ENCODE measurements around the gene ASB4.
"Not testable (repeated sequence)": the region's sequence is repeated elsewhere in the genome, so short reads cannot be mapped to it uniquely, and the experiment has no call there.

The ASB4 gene

DNA sequence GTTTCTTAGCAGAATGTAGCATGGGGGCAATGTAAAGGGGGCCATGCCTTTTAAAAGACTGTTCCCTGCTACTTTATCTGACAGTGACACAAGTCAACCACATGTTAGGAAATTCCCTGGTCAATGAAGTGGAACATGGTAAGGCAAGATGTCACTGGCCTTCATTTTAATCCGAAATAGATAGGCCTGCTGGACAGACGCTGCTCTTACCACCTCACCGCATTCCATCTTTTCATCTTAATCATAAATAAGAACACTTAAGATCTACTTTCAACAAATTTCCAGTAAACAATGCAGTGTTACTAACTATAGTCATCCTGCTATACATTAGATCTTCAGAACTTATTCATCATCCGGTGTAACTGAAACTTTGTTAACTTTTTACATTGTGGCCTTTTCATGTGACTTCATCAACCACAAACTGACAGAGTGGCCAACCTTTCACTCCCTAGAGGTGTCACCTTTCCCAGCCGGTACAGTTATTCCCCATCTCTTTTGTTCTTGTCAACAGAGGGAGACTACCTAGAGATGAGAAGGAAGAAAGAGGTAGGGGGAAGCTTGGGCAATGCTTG, 15.6 kb downstream of the ASB4 start:
- H3K4me1 ChIP-seq (ENCODE audit: control insufficient read depth, insufficient read depth, low read length, poor library complexity, severe bottlenecking), result no peaks in the 10 kb centered on the region
- no peak overlapping the region for H3K27ac ChIP-seq (ENCODE audit: insufficient read depth, low read length, poor library complexity, severe bottlenecking)
- no peaks in the 10 kb centered on the region for H3K27me3 ChIP-seq (replicated peaks; ENCODE audit: control insufficient read depth, insufficient read depth, low read length, poor library complexity, severe bottlenecking)
- H3K4me3 ChIP-seq (ENCODE audit: insufficient read depth, low read depth, low read length, poor library complexity, severe bottlenecking), result no peak overlapping the region
- H3K9me3 ChIP-seq (ENCODE audit: control insufficient read depth, low read length), result no peaks in the 10 kb centered on the region
- no peaks in the 10 kb centered on the region for H3K36me3 ChIP-seq (ENCODE audit: control insufficient read depth, insufficient read depth, low read length)
- DNase-seq, result no peak

DNA sequence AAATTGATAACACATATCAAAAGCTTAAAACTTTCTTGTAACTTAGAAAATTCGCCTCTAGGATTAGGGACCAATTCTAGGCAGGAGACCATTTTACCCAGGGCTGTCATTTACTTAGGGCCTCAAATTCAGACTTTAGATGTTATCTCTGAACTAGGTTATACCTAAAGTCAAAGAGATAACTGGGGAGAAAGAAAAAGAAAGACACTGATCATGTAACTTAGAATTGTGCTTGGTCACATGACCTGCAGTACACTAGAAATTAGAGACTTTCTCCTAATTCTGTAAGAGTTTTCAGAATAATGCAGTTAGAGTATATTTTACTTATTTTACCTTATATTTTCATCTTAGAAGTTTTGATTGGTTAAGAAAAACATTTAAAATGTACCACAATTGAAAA, 16.7 kb downstream of the ASB4 start:
- no peak for DNase-seq
- no peaks in the 10 kb centered on the region for H3K9me3 ChIP-seq (ENCODE audit: control insufficient read depth, low read length)
- no peaks in the 10 kb centered on the region for H3K4me1 ChIP-seq (ENCODE audit: control insufficient read depth, insufficient read depth, low read length, poor library complexity, severe bottlenecking)
- H3K4me3 ChIP-seq (ENCODE audit: insufficient read depth, low read depth, low read length, poor library complexity, severe bottlenecking), result no peak overlapping the region
- no peaks in the 10 kb centered on the region for H3K27me3 ChIP-seq (replicated peaks; ENCODE audit: control insufficient read depth, insufficient read depth, low read length, poor library complexity, severe bottlenecking)
- no peak overlapping the region for H3K27ac ChIP-seq (ENCODE audit: insufficient read depth, low read length, poor library complexity, severe bottlenecking)
- no peaks in the 10 kb centered on the region for H3K36me3 ChIP-seq (ENCODE audit: control insufficient read depth, insufficient read depth, low read length)

GRCh38 chr7:95503271-95504131, 17.8 kb downstream of the ASB4 start:
- H3K4me1 ChIP-seq (ENCODE audit: control insufficient read depth, insufficient read depth, low read length, poor library complexity, severe bottlenecking), result no peaks in the 10 kb centered on the region
- H3K9me3 ChIP-seq (ENCODE audit: control insufficient read depth, low read length), result no peaks in the 10 kb centered on the region
- no peaks in the 10 kb centered on the region for H3K27me3 ChIP-seq (replicated peaks; ENCODE audit: control insufficient read depth, insufficient read depth, low read length, poor library complexity, severe bottlenecking)
- no peaks in the 10 kb centered on the region for H3K36me3 ChIP-seq (ENCODE audit: control insufficient read depth, insufficient read depth, low read length)
- H3K27ac ChIP-seq (ENCODE audit: insufficient read depth, low read length, poor library complexity, severe bottlenecking), result no peak overlapping the region
- H3K4me3 ChIP-seq (ENCODE audit: insufficient read depth, low read depth, low read length, poor library complexity, severe bottlenecking), result no peak overlapping the region
- DNase-seq, result no peak

- H3K27me3 ChIP-seq (replicated peaks; ENCODE audit: control insufficient read depth, insufficient read depth, low read length, poor library complexity, severe bottlenecking); H3K27ac ChIP-seq (ENCODE audit: insufficient read depth, low read length, poor library complexity, severe bottlenecking): not testable (repeated sequence)
These were observed 18.4 kb downstream of the ASB4 start for GRCh38 chr7:95504132-95504588.

GRCh38 chr7:95508780-95509179, 23.0 kb downstream of the ASB4 start:
- H3K27ac ChIP-seq (ENCODE audit: insufficient read depth, low read length, poor library complexity, severe bottlenecking), result no peak overlapping the region
- H3K27me3 ChIP-seq (replicated peaks; ENCODE audit: control insufficient read depth, insufficient read depth, low read length, poor library complexity, severe bottlenecking), result no peaks in the 10 kb centered on the region
- H3K36me3 ChIP-seq (ENCODE audit: control insufficient read depth, insufficient read depth, low read length), result no peaks in the 10 kb centered on the region
- no peak overlapping the region for H3K4me3 ChIP-seq (ENCODE audit: insufficient read depth, low read depth, low read length, poor library complexity, severe bottlenecking)
- no peaks in the 10 kb centered on the region for H3K4me1 ChIP-seq (ENCODE audit: control insufficient read depth, insufficient read depth, low read length, poor library complexity, severe bottlenecking)
- no peak for DNase-seq
- no peaks in the 10 kb centered on the region for H3K9me3 ChIP-seq (ENCODE audit: control insufficient read depth, low read length)

More at GRCh38 chr7:95504132-95504588, 18.4 kb downstream of the ASB4 start:
- not testable (repeated sequence) for H3K9me3 ChIP-seq (ENCODE audit: control insufficient read depth, low read length); H3K4me3 ChIP-seq (ENCODE audit: insufficient read depth, low read depth, low read length, poor library complexity, severe bottlenecking); H3K4me1 ChIP-seq (ENCODE audit: control insufficient read depth, insufficient read depth, low read length, poor library complexity, severe bottlenecking); DNase-seq; H3K36me3 ChIP-seq (ENCODE audit: control insufficient read depth, insufficient read depth, low read length)

DNA sequence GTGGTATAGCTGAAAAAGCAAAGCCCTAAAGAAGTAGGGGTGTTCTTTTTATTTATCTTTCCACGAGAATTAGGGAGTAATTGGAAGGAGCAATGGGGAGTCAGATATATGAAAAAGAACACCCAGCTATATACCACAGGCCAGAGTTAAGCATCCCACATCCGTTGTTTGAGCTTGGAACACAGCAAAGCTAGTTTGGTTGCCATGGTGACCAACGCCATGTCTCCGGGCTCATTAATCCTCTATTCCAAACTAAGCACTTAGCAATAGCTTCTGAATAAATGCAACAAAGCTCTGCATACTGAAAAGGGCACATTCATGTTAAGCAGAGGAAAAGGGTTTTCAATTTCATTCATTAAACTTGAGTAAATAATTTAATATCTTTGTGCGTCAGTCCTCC, 23.5 kb downstream of the ASB4 start:
- Histone ChIP-seq H3K27ac (ENCODE audit: insufficient read depth, low read length, poor library complexity, severe bottlenecking) (no peak overlapping the region), H3K4me1 (ENCODE audit: control insufficient read depth, insufficient read depth, low read length, poor library complexity, severe bottlenecking) (no peaks in the 10 kb centered on the region), H3K9me3 (ENCODE audit: control insufficient read depth, low read length) (no peaks in the 10 kb centered on the region), H3K4me3 (ENCODE audit: insufficient read depth, low read depth, low read length, poor library complexity, severe bottlenecking) (no peak overlapping the region), H3K36me3 (ENCODE audit: control insufficient read depth, insufficient read depth, low read length) (no peaks in the 10 kb centered on the region), H3K27me3 (replicated peaks; ENCODE audit: control insufficient read depth, insufficient read depth, low read length, poor library complexity, severe bottlenecking) (no peaks in the 10 kb centered on the region)
- DNase-seq, result no peak

GRCh38 chr7:95511716-95512260, 26.0 kb downstream of the ASB4 start:
- Histone ChIP-seq H3K27me3 (replicated peaks; ENCODE audit: control insufficient read depth, insufficient read depth, low read length, poor library complexity, severe bottlenecking) (no peaks in the 10 kb centered on the region), H3K9me3 (ENCODE audit: control insufficient read depth, low read length) (no peaks in the 10 kb centered on the region), H3K4me3 (ENCODE audit: insufficient read depth, low read depth, low read length, poor library complexity, severe bottlenecking) (no peak overlapping the region), H3K36me3 (ENCODE audit: control insufficient read depth, insufficient read depth, low read length) (no peaks in the 10 kb centered on the region), H3K4me1 (ENCODE audit: control insufficient read depth, insufficient read depth, low read length, poor library complexity, severe bottlenecking) (no peaks in the 10 kb centered on the region), H3K27ac (ENCODE audit: insufficient read depth, low read length, poor library complexity, severe bottlenecking) (no peak overlapping the region)
- peak in 1 of 3 donors; percentile 10 for DNase-seq

GRCh38 chr7:95517458-95517857, 31.7 kb downstream of the ASB4 start:
- Histone ChIP-seq H3K4me3 (ENCODE audit: insufficient read depth, low read depth, low read length, poor library complexity, severe bottlenecking) (no peak overlapping the region), H3K36me3 (ENCODE audit: control insufficient read depth, insufficient read depth, low read length) (no peaks in the 10 kb centered on the region), H3K4me1 (ENCODE audit: control insufficient read depth, insufficient read depth, low read length, poor library complexity, severe bottlenecking) (no peaks in the 10 kb centered on the region), H3K27me3 (replicated peaks; ENCODE audit: control insufficient read depth, insufficient read depth, low read length, poor library complexity, severe bottlenecking) (no peaks in the 10 kb centered on the region), H3K9me3 (ENCODE audit: control insufficient read depth, low read length) (no peaks in the 10 kb centered on the region), H3K27ac (ENCODE audit: insufficient read depth, low read length, poor library complexity, severe bottlenecking) (no peak overlapping the region)
- no peak for DNase-seq

GRCh38 chr7:95517870-95518269, 32.1 kb downstream of the ASB4 start:
- no peak for DNase-seq
- H3K4me1 ChIP-seq (ENCODE audit: control insufficient read depth, insufficient read depth, low read length, poor library complexity, severe bottlenecking), result no peaks in the 10 kb centered on the region
- H3K27ac ChIP-seq (ENCODE audit: insufficient read depth, low read length, poor library complexity, severe bottlenecking), result no peak overlapping the region
- H3K4me3 ChIP-seq (ENCODE audit: insufficient read depth, low read depth, low read length, poor library complexity, severe bottlenecking), result no peak overlapping the region
- no peaks in the 10 kb centered on the region for H3K9me3 ChIP-seq (ENCODE audit: control insufficient read depth, low read length)
- no peaks in the 10 kb centered on the region for H3K27me3 ChIP-seq (replicated peaks; ENCODE audit: control insufficient read depth, insufficient read depth, low read length, poor library complexity, severe bottlenecking)
- no peaks in the 10 kb centered on the region for H3K36me3 ChIP-seq (ENCODE audit: control insufficient read depth, insufficient read depth, low read length)

- no peaks in the 10 kb centered on the region for H3K9me3 ChIP-seq (ENCODE audit: control insufficient read depth, low read length)
- H3K27me3 ChIP-seq (replicated peaks; ENCODE audit: control insufficient read depth, insufficient read depth, low read length, poor library complexity, severe bottlenecking), result no peaks in the 10 kb centered on the region
- no peaks in the 10 kb centered on the region for H3K36me3 ChIP-seq (ENCODE audit: control insufficient read depth, insufficient read depth, low read length)
- no peak for DNase-seq
- H3K4me1 ChIP-seq (ENCODE audit: control insufficient read depth, insufficient read depth, low read length, poor library complexity, severe bottlenecking), result no peaks in the 10 kb centered on the region
- no peak overlapping the region for H3K4me3 ChIP-seq (ENCODE audit: insufficient read depth, low read depth, low read length, poor library complexity, severe bottlenecking)
- no peak overlapping the region for H3K27ac ChIP-seq (ENCODE audit: insufficient read depth, low read length, poor library complexity, severe bottlenecking)
These were observed 34.4 kb downstream of the ASB4 start for GRCh38 chr7:95520136-95520535.

All from effector memory CD4-positive, alpha-beta T cell (primary cell).